Esophagus squamous epithelium (tissue), 4 donors: ENCODE measurements around the gene CLEC10A.
"Not testable (repeated sequence)": the region's sequence is repeated elsewhere in the genome, so short reads cannot be mapped to it uniquely, and the experiment has no call there.

ENCODE experiments used
- POLR2A ChIP-seq, 4 donors: fragments of 450-650 bp; IDR thresholded peaks; one replicate each; pipeline ENCODE4 v1.6.1; 2017; ENCODE audit warnings: antibody characterized with exemption in 4 of 4, mild to moderate bottlenecking in 4 of 4, moderate library complexity in 3 of 4
- TF ChIP-seq, protein P1 (sequence below), 6 experiments: fragments of 450-650 bp in 4 of 6; fragments of 200-600 bp in 2 of 6; sonication (generic) in 2 of 6; IDR thresholded peaks; one replicate each; pipeline ENCODE4 v1.5.1; 2016 to 2019; ENCODE audit warnings: antibody characterized with exemption in 6 of 6, mild to moderate bottlenecking in 4 of 6, moderate library complexity in 4 of 6

DNA sequence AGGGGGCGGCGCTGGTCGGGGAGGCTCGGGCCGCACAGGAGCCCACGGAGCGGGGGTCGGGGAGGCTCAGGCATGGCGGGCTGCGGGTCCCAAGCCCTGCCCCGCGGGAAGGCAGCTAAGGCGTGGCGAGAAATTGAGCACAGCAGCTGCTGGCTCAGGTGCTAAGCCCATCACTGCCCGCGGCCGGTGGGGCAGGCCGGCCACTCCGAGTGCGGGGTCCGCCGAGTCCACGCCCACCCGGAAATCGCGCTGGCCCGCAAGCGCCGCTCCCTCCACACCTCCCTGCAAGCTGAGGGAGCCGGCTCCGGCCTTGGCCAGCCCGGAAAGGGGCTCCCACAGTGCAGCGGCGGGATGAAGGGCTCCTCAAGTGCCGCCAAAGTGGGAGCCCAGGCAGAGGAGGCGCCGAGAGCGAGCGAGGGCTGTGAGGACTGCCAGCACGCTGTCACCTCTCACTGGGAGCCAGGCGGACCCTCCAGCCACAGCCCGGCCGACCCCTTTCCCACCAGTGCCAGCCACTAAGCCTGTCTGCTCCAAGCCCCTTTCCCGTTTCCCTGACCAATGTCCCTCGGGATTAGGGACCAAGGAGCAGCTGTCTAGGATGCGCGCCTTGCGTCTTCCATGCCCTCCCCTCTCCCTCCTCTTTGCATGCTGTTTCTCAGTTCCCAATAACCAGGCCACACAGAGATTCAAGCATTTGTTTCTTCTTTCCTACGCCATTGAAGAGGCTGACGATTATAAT, 20.8 kb upstream of the CLEC10A start:
- TF ChIP-seq POLR2A (IDR thresholded peaks at IDR 0.05), result not testable (repeated sequence)
- TF ChIP-seq, protein P1, sequence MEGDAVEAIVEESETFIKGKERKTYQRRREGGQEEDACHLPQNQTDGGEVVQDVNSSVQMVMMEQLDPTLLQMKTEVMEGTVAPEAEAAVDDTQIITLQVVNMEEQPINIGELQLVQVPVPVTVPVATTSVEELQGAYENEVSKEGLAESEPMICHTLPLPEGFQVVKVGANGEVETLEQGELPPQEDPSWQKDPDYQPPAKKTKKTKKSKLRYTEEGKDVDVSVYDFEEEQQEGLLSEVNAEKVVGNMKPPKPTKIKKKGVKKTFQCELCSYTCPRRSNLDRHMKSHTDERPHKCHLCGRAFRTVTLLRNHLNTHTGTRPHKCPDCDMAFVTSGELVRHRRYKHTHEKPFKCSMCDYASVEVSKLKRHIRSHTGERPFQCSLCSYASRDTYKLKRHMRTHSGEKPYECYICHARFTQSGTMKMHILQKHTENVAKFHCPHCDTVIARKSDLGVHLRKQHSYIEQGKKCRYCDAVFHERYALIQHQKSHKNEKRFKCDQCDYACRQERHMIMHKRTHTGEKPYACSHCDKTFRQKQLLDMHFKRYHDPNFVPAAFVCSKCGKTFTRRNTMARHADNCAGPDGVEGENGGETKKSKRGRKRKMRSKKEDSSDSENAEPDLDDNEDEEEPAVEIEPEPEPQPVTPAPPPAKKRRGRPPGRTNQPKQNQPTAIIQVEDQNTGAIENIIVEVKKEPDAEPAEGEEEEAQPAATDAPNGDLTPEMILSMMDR (IDR thresholded peaks at IDR 0.05), result not testable (repeated sequence)
